Progenitor cell of endocrine pancreas (in vitro differentiated cells): ENCODE measurements around the gene DPP10. TPM values are rescaled to one million over a fixed set of nuclear protein-coding genes. Genes with fewer than 3 reads are reported as not detected.

Source experiments
- DNase-seq: peaks from one replicate; pipeline ENCODE4 v3.0.0; 2021; ENCODE audit warnings: low spot score; ENCODE audit not compliant: unreplicated experiment
- H3K27ac Mint-ChIP-seq: 2 replicates; pipeline ENCODE4 v1.8.0; 2021; ENCODE audit warnings: mild to moderate bottlenecking, moderate library complexity, mixed read lengths
- H3K27me3 Mint-ChIP-seq: 2 replicates; pipeline ENCODE4 v1.8.0; 2021; ENCODE audit warnings: mixed read lengths
- H3K36me3 Mint-ChIP-seq: 2 replicates; pipeline ENCODE4 v1.8.0; 2022; ENCODE audit warnings: mixed read lengths; ENCODE audit not compliant: insufficient read depth
- H3K4me1 Mint-ChIP-seq: 2 replicates; pipeline ENCODE4 v1.8.0; 2021; ENCODE audit warnings: low read depth, mixed read lengths
- H3K4me3 Mint-ChIP-seq: 2 replicates; pipeline ENCODE4 v1.8.0; 2021; ENCODE audit warnings: low read depth, mild to moderate bottlenecking, moderate library complexity, mixed read lengths
- H3K9me3 Mint-ChIP-seq: 2 replicates; pipeline ENCODE4 v1.8.0; 2021; ENCODE audit warnings: low read depth, mixed read lengths
- CTCF ChIP-seq: fragments of 200-600 bp; sonication (generic); IDR thresholded peaks from one replicate; pipeline ENCODE4 v1.5.0; 2021; ENCODE audit warnings: antibody characterized with exemption, mild to moderate bottlenecking; ENCODE audit not compliant: unreplicated experiment
- total RNA-seq: library from RNA; stranded (reverse); gene quantifications from 2 replicates; pipeline ENCODE4 v1.2.1, GENCODE V29; 2021

DPP10 gene
- total RNA-seq, 1 donor from 2014 or later, result 44.6 TPM

- Mint-ChIP-seq H3K4me3 (no peak overlapping the region), H3K9me3 (peaks cover 30% of the 10 kb centered on the region), H3K27me3 (no peaks in the 10 kb centered on the region), H3K4me1 (no peaks in the 10 kb centered on the region), H3K36me3 (peaks cover 13% of the 10 kb centered on the region), H3K27ac (no peak overlapping the region)
- TF ChIP-seq CTCF, result no peak
- no peak for DNase-seq
These were observed 1235.7 kb downstream of the DPP10 start for GRCh38 chr2:115678129-115678528.

- TF ChIP-seq CTCF, result no peak
- H3K36me3 Mint-ChIP-seq, result peaks cover 3% of the 10 kb centered on the region
- H3K4me3 Mint-ChIP-seq, result no peak overlapping the region
- DNase-seq, result no peak
- no peaks in the 10 kb centered on the region for H3K4me1 Mint-ChIP-seq
- H3K9me3 Mint-ChIP-seq, result peaks cover 9% of the 10 kb centered on the region
- H3K27me3 Mint-ChIP-seq, result no peaks in the 10 kb centered on the region
- H3K27ac Mint-ChIP-seq, result no peak overlapping the region
These were observed 1241.9 kb downstream of the DPP10 start for GRCh38 chr2:115684345-115684744.

- no peak overlapping the region for H3K27ac Mint-ChIP-seq
- no peak overlapping the region for H3K4me3 Mint-ChIP-seq
- no peak for TF ChIP-seq CTCF
- DNase-seq, result no peak
- H3K36me3 Mint-ChIP-seq, result no peaks in the 10 kb centered on the region
- H3K4me1 Mint-ChIP-seq, result no peaks in the 10 kb centered on the region
- no peaks in the 10 kb centered on the region for H3K27me3 Mint-ChIP-seq
- H3K9me3 Mint-ChIP-seq, result no peaks in the 10 kb centered on the region
These were observed 1249.0 kb downstream of the DPP10 start for GRCh38 chr2:115691409-115691808.

- Mint-ChIP-seq H3K9me3 (peaks cover 8% of the 10 kb centered on the region), H3K27ac (no peak overlapping the region), H3K36me3 (peaks cover 6% of the 10 kb centered on the region), H3K4me3 (no peak overlapping the region), H3K27me3 (no peaks in the 10 kb centered on the region), H3K4me1 (no peaks in the 10 kb centered on the region)
- no peak for TF ChIP-seq CTCF
- DNase-seq, result no peak
These were observed 1252.2 kb downstream of the DPP10 start for GRCh38 chr2:115694651-115695050.

GRCh38 chr2:115733190-115733775 is 1290.8 kb downstream of the DPP10 start:
- Mint-ChIP-seq H3K4me1 (peaks cover 16% of the 10 kb centered on the region), H3K27ac (no peak overlapping the region)

More at GRCh38 chr2:115733190-115733775, 1290.8 kb downstream of the DPP10 start:
- Mint-ChIP-seq H3K27me3 (no peaks in the 10 kb centered on the region), H3K4me3 (no peak overlapping the region), H3K36me3 (peaks cover 6% of the 10 kb centered on the region), H3K9me3 (peaks cover 6% of the 10 kb centered on the region)
- DNase-seq, result no peak
- TF ChIP-seq CTCF, result no peak
